ENCODE results near the gene FTO.
"Not testable (repeated sequence)": the region's sequence is repeated elsewhere in the genome, so short reads cannot be mapped to it uniquely, and the experiment has no call there.

FTO gene

GRCh38 chr16:53865494-53865863 is 161.5 kb downstream of the FTO start:
- no peak for DNase-seq (ENCODE audit: low read depth)

- DNase-seq (ENCODE audit: low read depth), result no peak
Measured at GRCh38 chr16:53866520-53866919, 162.6 kb downstream of the FTO start.

- no peak for DNase-seq (ENCODE audit: low read depth)
Measured at GRCh38 chr16:53870831-53871230, 166.9 kb downstream of the FTO start.

- DNase-seq (ENCODE audit: low read depth), result peak; percentile 66
Measured at GRCh38 chr16:53872248-53873221, 168.6 kb downstream of the FTO start.

- DNase-seq (ENCODE audit: low read depth), result no peak
Measured at GRCh38 chr16:53876811-53877210, 172.9 kb downstream of the FTO start.

GRCh38 chr16:53878216-53878615 is 174.3 kb downstream of the FTO start:
- DNase-seq (ENCODE audit: low read depth), result no peak

- DNase-seq (ENCODE audit: low read depth), result peak; percentile 64
Measured at GRCh38 chr16:53881371-53881770, 177.4 kb downstream of the FTO start.

- no peak for DNase-seq (ENCODE audit: low read depth)
Measured at GRCh38 chr16:53882310-53882709, 178.4 kb downstream of the FTO start.

GRCh38 chr16:53884748-53885147 is 180.8 kb downstream of the FTO start:
- DNase-seq (ENCODE audit: low read depth), result no peak

GRCh38 chr16:53886482-53887378 is 182.8 kb downstream of the FTO start:
- no peak for DNase-seq (ENCODE audit: low read depth)

- no peak for DNase-seq (ENCODE audit: low read depth)
Measured at GRCh38 chr16:53888222-53888621, 184.3 kb downstream of the FTO start.

- DNase-seq (ENCODE audit: low read depth), result not testable (repeated sequence)
Measured at GRCh38 chr16:53890877-53891276, 186.9 kb downstream of the FTO start.

- DNase-seq (ENCODE audit: low read depth), result no peak
Measured at GRCh38 chr16:53891409-53892139, 187.6 kb downstream of the FTO start.

- no peak for DNase-seq (ENCODE audit: low read depth)
Measured at GRCh38 chr16:53892155-53892554, 188.2 kb downstream of the FTO start.

GRCh38 chr16:53893731-53894435 is 189.9 kb downstream of the FTO start:
- DNase-seq (ENCODE audit: low read depth), result no peak

- no peak for DNase-seq (ENCODE audit: low read depth)
Measured at GRCh38 chr16:53894686-53895085, 190.7 kb downstream of the FTO start.

- DNase-seq (ENCODE audit: low read depth), result no peak
Measured at GRCh38 chr16:53895433-53895832, 191.5 kb downstream of the FTO start.

GRCh38 chr16:53895851-53896250 is 191.9 kb downstream of the FTO start:
- no peak for DNase-seq (ENCODE audit: low read depth)

GRCh38 chr16:53896722-53897121 is 192.8 kb downstream of the FTO start:
- DNase-seq (ENCODE audit: low read depth), result no peak

- no peak for DNase-seq (ENCODE audit: low read depth)
Measured at GRCh38 chr16:53898993-53899392, 195.0 kb downstream of the FTO start.

- no peak for DNase-seq (ENCODE audit: low read depth)
Measured at GRCh38 chr16:53899431-53899830, 195.5 kb downstream of the FTO start.

- no peak for DNase-seq (ENCODE audit: low read depth)
Measured at GRCh38 chr16:53900667-53901066, 196.7 kb downstream of the FTO start.

Measured in GM04503 (cell line).